Hepatocyte (in vitro differentiated cells): ENCODE results near the gene CERK. TPM values are rescaled to one million over a fixed set of nuclear protein-coding genes. Genes with fewer than 3 reads are reported as not detected.

Source experiments
- DNase-seq: peaks from one replicate; pipeline ENCODE4 v3.0.0-alpha.2; 2016; ENCODE audit warnings: low spot score
- H2AFZ ChIP-seq: fragments of 200-600 bp; sonication (generic); 2 replicates; pipeline ENCODE4 v1.6.0; 2016; ENCODE audit warnings: antibody characterized with exemption, mild to moderate bottlenecking
- H3K27ac ChIP-seq: fragments of 200-600 bp; sonication (generic); 2 replicates; pipeline ENCODE4 v1.5.1; 2016; ENCODE audit warnings: mild to moderate bottlenecking
- H3K27me3 ChIP-seq: fragments of 200-600 bp; sonication (generic); 2 replicates; pipeline ENCODE4 v1.6.1; 2016
- H3K36me3 ChIP-seq: fragments of 200-600 bp; sonication (generic); replicated peaks from 2 replicates; pipeline ENCODE4 v1.5.1; 2016; ENCODE audit warnings: low read depth; ENCODE audit not compliant: insufficient read depth
- H3K4me1 ChIP-seq: fragments of 200-600 bp; sonication (generic); 2 replicates; pipeline ENCODE4 v1.5.1; 2016; ENCODE audit warnings: mild to moderate bottlenecking, moderate library complexity; ENCODE audit not compliant: insufficient read depth
- H3K4me2 ChIP-seq: fragments of 200-600 bp; sonication (generic); 2 replicates; pipeline ENCODE4 v1.6.0; 2016
- H3K4me3 ChIP-seq: fragments of 200-600 bp; sonication (generic); 2 replicates; pipeline ENCODE4 v1.5.1; 2016; ENCODE audit warnings: mild to moderate bottlenecking
- H3K79me2 ChIP-seq: fragments of 200-600 bp; sonication (generic); 2 replicates; pipeline ENCODE4 v1.6.0; 2017; ENCODE audit warnings: mild to moderate bottlenecking
- H3K9me2 ChIP-seq: fragments of 200-600 bp; sonication (generic); replicated peaks from 2 replicates; pipeline ENCODE4 v1.6.0; 2017; ENCODE audit warnings: mild to moderate bottlenecking; ENCODE audit not compliant: insufficient read depth
- H3K9me3 ChIP-seq: fragments of 200-600 bp; sonication (generic); 2 replicates; pipeline ENCODE4 v1.5.1; 2016; ENCODE audit warnings: low read depth, mild to moderate bottlenecking
- H4K20me1 ChIP-seq: fragments of 200-600 bp; sonication (generic); 2 replicates; pipeline ENCODE4 v1.6.0; 2016; ENCODE audit warnings: mild to moderate bottlenecking; ENCODE audit not compliant: insufficient read depth, poor library complexity, severe bottlenecking
- EZH2 ChIP-seq: fragments of 200-600 bp; sonication (generic); IDR thresholded peaks from 2 replicates; pipeline ENCODE4 v1.6.1; 2016; ENCODE audit warnings: antibody characterized with exemption, mild to moderate bottlenecking, borderline replicate concordance
- EZH2phosphoT487 ChIP-seq: fragments of 200-600 bp; sonication (generic); IDR thresholded peaks from one replicate; pipeline ENCODE4 v1.6.1; 2018; ENCODE audit warnings: antibody characterized with exemption, mild to moderate bottlenecking, low read depth, moderate library complexity; ENCODE audit not compliant: unreplicated experiment, severe bottlenecking
- WGBS: methylation state at CpG from one replicate; pipeline ENCODE4 v1.1.6; 2016; ENCODE audit warnings: low lambda C conversion rate; ENCODE audit errors: missing lambda C conversion rate; 5-methylcytosine and 5-hydroxymethylcytosine counted together
- polyA plus RNA-seq: library from polyadenylated mRNA; unstranded; fragments of >200 nt; fragmentation: Nextera tagmentation; extraction: Ambion mirVana; gene quantifications from 2 replicates; pipeline ENCODE4 v1.2.1, GENCODE V29; 2016
- total RNA-seq: library from RNA; depleted of rRNA; stranded (reverse); fragments of >200 nt; gene quantifications from 2 replicates; pipeline ENCODE4 v1.2.3, GENCODE V29; 2014
- TF ChIP-seq, protein P1 (sequence below): fragments of 200-600 bp; sonication (generic); IDR thresholded peaks from 2 replicates; pipeline ENCODE4 v1.5.1; 2016; ENCODE audit warnings: antibody characterized with exemption, mild to moderate bottlenecking; ENCODE audit not compliant: poor library complexity

Gene CERK
- total and polyA plus RNA-seq, 2 experiments from 2014 or later: 38.6 to 59.0 TPM

DNA sequence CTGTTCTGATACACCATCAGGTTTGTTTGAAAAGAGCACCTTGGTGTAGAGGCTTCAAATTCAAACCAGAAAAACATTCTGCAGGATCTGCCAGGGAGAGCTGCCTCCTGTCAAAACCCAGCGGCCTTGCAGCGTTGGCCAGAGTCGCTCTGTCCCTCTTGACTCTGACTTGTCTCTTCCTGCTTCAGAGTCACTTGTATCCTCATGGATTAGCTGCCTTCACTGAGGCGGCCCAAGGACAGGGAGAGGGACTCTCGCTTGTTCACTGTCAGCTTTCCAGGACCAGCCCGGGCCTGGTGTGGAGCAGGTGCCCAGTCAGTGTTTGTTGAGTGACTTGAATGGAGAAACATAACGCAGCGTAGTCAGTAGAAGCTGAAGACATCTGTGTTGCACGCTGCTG lies 42.4 kb upstream of the CERK start:
- H3K27ac ChIP-seq: no peak overlapping the region

DNA sequence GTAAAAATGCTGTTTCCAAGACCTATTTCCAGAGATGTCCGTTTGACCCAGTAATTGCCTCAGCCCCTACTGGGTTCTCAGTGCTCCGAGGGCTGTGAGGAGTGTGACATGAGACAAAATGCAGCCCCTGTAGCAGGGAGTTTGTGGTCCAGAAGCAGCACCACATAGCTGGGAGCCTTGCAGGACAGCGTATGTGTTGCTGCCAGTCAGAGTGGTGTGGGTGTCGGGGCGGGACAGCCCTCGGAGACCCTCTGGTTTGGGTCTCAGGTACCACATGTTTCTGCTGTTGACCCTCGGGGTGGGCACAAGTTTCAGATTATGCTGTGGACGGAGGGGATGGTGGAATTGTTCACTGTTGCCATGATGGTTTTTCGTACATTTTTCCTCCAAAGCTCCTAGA lies 41.6 kb upstream of the CERK start:
- Histone ChIP-seq H3K4me2 (no peak overlapping the region), H3K9me3 (no peaks in the 10 kb centered on the region), H3K79me2 (peaks cover 97% of the 10 kb centered on the region), H3K4me3 (no peak overlapping the region), H3K36me3 (no peaks in the 10 kb centered on the region), H2AFZ (no peak overlapping the region), H3K27ac (no peak overlapping the region), H4K20me1 (peaks cover 23% of the 10 kb centered on the region), H3K9me2 (no peaks in the 10 kb centered on the region), H3K27me3 (no peaks in the 10 kb centered on the region), H3K4me1 (peaks cover 19% of the 10 kb centered on the region)
- TF ChIP-seq EZH2phosphoT487 (no peak), EZH2 (no peak)
- TF ChIP-seq, protein P1, sequence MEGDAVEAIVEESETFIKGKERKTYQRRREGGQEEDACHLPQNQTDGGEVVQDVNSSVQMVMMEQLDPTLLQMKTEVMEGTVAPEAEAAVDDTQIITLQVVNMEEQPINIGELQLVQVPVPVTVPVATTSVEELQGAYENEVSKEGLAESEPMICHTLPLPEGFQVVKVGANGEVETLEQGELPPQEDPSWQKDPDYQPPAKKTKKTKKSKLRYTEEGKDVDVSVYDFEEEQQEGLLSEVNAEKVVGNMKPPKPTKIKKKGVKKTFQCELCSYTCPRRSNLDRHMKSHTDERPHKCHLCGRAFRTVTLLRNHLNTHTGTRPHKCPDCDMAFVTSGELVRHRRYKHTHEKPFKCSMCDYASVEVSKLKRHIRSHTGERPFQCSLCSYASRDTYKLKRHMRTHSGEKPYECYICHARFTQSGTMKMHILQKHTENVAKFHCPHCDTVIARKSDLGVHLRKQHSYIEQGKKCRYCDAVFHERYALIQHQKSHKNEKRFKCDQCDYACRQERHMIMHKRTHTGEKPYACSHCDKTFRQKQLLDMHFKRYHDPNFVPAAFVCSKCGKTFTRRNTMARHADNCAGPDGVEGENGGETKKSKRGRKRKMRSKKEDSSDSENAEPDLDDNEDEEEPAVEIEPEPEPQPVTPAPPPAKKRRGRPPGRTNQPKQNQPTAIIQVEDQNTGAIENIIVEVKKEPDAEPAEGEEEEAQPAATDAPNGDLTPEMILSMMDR: no peak
- 87% methylated on average over 9 of the region's 9 CpGs for WGBS
- DNase-seq: no peak

More for the DNA sequence above, 42.4 kb upstream of the CERK start:
- no peak overlapping the region for H3K4me2 ChIP-seq
- H3K4me1 ChIP-seq: peaks cover 11% of the 10 kb centered on the region
- no peak overlapping the region for H2AFZ ChIP-seq
- H3K9me2 ChIP-seq: no peaks in the 10 kb centered on the region
- peaks cover 23% of the 10 kb centered on the region for H4K20me1 ChIP-seq
- H3K27me3 ChIP-seq: no peaks in the 10 kb centered on the region
- peaks cover 97% of the 10 kb centered on the region for H3K79me2 ChIP-seq
- H3K4me3 ChIP-seq: no peak overlapping the region
- no peaks in the 10 kb centered on the region for H3K9me3 ChIP-seq
- no peak for DNase-seq
- TF ChIP-seq, protein P1: no peak
- TF ChIP-seq EZH2phosphoT487 (no peak), EZH2 (no peak)
- 93% methylated on average over 9 of the region's 9 CpGs for WGBS
- H3K36me3 ChIP-seq: no peaks in the 10 kb centered on the region

DNA sequence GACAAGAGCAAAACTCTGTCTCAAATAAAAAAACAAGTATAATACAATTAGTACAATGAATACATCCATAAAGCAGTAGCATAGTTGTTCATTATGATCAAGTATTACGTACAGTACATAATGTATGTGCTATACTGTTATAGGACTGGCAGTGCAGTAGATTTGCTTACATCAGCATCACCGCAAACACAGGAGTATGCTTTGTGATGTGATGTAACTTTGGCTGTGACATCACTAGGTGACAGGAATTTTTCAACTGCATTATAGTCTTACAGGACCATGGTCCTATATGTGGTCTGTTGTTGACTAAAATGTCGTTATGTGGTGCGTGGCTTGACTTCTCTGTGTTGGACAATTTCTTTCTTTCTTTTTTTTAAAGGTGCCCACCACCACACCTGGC lies 41.0 kb upstream of the CERK start:
- Histone ChIP-seq H3K27me3 (no peaks in the 10 kb centered on the region), H3K79me2 (peaks cover 94% of the 10 kb centered on the region), H2AFZ (no peak overlapping the region), H3K4me2 (no peak overlapping the region), H4K20me1 (peaks cover 21% of the 10 kb centered on the region), H3K4me3 (no peak overlapping the region), H3K9me2 (no peaks in the 10 kb centered on the region), H3K4me1 (peaks cover 26% of the 10 kb centered on the region), H3K36me3 (no peaks in the 10 kb centered on the region), H3K9me3 (no peaks in the 10 kb centered on the region), H3K27ac (no peak overlapping the region)
- TF ChIP-seq, protein P1: no peak
- TF ChIP-seq EZH2 (no peak), EZH2phosphoT487 (no peak)
- no peak for DNase-seq
- WGBS: 93% methylated on average over 4 of the region's 4 CpGs

DNA sequence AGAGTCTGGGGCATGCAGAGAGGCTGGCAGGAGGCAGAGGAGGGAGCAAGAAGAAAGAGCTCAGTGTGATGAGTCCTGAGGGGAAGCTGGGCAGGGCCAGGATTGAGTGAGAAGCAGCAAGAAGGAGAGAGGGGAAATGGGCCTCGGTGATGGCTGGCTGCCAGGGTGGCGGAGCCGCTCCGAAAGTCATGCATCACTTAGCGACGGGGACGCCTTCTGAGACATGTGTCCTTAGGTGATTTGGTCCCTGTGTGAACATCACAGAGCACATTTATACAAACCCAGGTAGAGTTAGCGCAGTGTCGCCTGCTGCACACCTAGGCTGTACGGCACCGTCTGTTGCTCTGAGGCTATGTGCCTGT lies 39.5 kb upstream of the CERK start:
- H3K4me1 ChIP-seq: peaks cover 26% of the 10 kb centered on the region
- H3K36me3 ChIP-seq: no peaks in the 10 kb centered on the region
- no peaks in the 10 kb centered on the region for H3K9me3 ChIP-seq
- DNase-seq: no peak
- no peak overlapping the region for H3K27ac ChIP-seq
- no peaks in the 10 kb centered on the region for H3K9me2 ChIP-seq
- no peak overlapping the region for H2AFZ ChIP-seq
- H3K79me2 ChIP-seq: peaks cover 90% of the 10 kb centered on the region
- peaks cover 14% of the 10 kb centered on the region for H4K20me1 ChIP-seq
- H3K4me2 ChIP-seq: no peak overlapping the region
- H3K4me3 ChIP-seq: no peak overlapping the region
- TF ChIP-seq EZH2phosphoT487 (no peak), EZH2 (no peak)
- TF ChIP-seq, protein P1: no peak
- no peaks in the 10 kb centered on the region for H3K27me3 ChIP-seq
- 84% methylated on average over 11 of the region's 11 CpGs for WGBS
